DMS53 (cell line): ENCODE results near the gene IL1RAPL1.

Experiments used
- DNase-seq: peaks from one replicate; lab custom pipeline; 2025; lab: John Stamatoyannopoulos, UW

The IL1RAPL1 gene

GRCh38 chrX:29431895-29432294 lies 844.6 kb downstream of the IL1RAPL1 start:
- DNase-seq = no peak

DNA sequence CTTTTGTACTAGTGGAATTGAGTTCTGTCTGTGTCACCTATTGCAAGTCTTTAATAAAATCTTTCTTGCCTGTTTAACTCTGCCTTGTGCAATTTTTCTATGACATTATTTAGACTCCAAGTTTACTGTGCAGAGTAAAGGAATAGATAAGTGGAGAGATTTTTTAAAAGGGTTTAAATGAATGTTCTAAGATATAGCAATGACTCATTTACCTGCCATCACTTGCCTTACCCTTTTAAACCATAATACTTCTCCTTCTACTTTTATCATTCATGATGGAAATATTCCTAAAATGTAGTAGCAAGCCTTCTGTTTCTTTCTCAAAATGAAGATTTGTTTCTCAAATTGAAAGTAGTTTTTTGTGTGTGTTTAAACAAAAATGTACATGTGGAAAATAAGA lies 845.3 kb downstream of the IL1RAPL1 start:
- DNase-seq = no peak

DNA sequence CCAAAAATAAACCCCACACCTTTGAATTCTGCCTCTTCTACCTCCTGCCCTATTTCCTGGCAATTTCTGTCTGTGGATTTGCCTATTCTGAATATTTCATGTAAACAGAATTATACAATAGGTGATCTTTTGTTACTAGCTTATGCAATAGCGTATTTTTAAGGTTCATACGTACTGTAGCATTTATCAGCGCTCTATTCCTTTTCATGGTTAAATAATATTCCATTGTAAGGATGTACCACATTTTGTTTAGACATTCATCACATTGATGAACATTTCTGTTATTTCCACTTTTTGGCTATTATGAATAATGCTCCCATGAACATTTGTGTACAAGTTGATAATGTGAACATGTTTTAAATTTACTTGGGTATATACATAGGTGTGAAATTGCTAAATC lies 847.7 kb downstream of the IL1RAPL1 start:
- no peak for DNase-seq

- DNase-seq = no peak
Measured at GRCh38 chrX:29435396-29435795, 848.1 kb downstream of the IL1RAPL1 start.

DNA sequence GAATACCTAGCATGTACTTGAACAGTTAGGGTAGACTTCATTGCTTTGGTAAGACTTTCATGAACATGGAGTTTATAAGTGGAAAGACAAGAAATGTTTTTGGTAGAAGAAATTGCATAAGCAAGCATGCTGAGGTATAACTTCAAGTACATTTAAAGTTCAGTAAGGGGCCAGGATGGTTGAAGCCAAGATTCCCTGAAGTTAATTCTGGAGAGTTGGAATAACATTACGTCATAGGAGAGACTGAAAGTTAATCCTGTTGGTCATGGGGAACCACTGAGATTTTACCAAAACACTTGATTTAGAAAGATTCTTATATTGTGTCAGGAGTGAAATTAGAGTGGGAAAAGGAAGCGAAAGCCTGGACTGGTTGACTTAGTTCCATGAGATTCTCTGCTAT lies 860.6 kb downstream of the IL1RAPL1 start:
- no peak for DNase-seq

DNA sequence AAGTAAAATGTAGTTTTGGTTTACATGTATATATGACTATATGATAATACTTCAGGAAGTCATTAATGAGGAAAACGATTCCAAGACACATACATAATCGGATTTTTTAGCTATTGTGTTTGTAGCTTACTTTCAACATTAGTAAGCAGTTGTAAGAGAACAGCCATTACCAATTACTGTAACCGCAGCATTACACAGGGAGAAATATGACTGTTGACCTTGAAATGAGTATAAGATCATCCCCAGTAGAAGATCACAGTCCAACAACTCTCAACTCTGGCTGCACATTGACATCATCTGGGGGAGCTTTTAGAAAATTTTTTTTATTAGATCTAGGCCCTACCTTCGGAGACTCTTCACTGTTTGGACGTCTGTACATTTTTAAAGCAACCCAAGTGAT lies 866.1 kb downstream of the IL1RAPL1 start:
- no peak for DNase-seq

- DNase-seq = no peak
Measured at GRCh38 chrX:29455702-29456101, 868.5 kb downstream of the IL1RAPL1 start.

DNA sequence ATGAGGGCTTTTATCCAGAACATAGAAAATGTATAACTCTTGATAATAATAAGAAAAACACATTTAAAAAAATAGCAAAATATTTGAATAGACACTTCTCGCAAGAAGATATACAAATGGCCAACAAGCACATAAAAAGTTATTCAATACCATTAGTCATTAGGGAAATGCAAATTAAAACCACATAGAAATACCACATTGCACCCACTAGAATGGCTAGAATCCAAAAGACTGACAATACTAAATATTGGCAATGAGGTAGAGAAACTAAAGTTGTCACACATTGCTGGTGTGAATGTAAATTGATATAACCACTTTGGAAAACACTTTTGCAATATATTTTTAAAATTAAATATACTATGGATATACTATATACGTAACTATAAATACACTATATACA lies 873.8 kb downstream of the IL1RAPL1 start:
- DNase-seq = no peak

GRCh38 chrX:29466456-29466855 lies 879.2 kb downstream of the IL1RAPL1 start:
- DNase-seq = no peak

DNA sequence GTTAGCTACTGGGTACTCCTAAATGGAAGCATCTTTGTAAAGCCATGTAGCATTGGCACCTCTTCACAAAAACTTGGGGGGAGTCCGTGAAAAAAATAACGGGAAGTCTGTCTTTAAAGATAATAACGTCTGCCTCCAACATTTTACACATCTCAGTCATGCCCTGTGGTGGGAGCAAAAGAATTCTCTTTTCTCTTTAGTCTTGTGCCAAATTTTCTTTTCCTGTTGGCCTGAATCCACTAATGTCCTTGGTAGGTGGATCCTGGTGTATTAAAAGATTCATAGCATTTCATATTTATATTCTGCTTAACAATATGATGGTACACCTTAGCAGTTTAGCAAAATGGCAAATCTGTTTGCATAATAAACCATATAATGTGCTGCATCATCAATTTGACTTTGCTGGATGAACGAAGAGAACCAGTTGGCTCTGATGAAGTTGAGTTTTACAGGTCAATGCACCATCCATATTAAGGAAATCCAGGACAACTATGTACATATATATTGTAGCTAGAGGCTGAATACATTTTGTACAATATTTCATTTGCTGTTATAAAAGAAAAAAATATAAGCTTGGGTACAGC lies 881.8 kb downstream of the IL1RAPL1 start:
- DNase-seq = no peak

GRCh38 chrX:29470030-29470429 lies 882.8 kb downstream of the IL1RAPL1 start:
- DNase-seq = no peak

DNA sequence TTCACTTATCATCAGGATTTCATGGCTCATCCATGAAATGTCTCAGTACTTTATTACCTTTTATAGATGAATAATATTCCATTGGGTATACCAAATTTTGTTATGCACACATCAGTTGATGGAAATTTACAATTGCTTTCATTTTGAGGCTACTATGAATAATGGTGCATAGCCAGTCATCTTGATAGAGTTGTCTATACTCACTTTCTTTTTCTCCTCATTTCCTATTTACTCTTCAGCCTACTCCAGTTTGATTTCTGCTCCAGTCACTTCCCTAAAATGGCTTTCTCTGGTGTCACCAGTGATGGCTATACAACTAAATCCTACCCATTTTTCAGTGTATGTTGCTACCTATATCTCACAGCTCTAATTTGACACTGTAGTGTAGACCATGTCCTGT lies 884.6 kb downstream of the IL1RAPL1 start:
- DNase-seq = no peak

GRCh38 chrX:29477878-29478277 lies 890.6 kb downstream of the IL1RAPL1 start:
- no peak for DNase-seq

- DNase-seq = peak; percentile 70
Measured at GRCh38 chrX:29478336-29479069, 891.3 kb downstream of the IL1RAPL1 start.

DNA sequence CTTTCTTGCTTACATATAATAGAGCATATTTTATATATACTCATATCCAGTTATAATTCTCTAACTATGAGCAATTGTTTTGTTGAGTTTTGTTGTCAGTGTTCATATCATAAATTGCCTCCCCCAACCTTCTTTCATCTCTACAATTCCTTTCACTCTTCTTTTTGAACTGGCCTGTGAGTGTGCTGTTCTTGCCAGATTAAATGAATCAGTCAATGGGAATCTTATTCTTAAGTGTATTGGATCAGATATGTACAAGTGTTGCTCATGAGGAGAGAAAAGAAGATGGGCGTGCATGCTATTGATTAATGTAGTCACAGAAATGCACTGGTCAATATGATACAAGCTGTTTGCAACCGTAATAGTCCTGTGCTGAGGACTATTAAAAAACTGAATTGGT lies 900.0 kb downstream of the IL1RAPL1 start:
- DNase-seq = no peak

- no peak for DNase-seq
Measured at GRCh38 chrX:29487714-29488113, 900.5 kb downstream of the IL1RAPL1 start.

GRCh38 chrX:29488919-29489318 lies 901.7 kb downstream of the IL1RAPL1 start:
- peak; percentile 3 for DNase-seq

- DNase-seq = peak; percentile 70
Measured at GRCh38 chrX:29490606-29491005, 903.4 kb downstream of the IL1RAPL1 start.

- DNase-seq = no peak
Measured at GRCh38 chrX:29491659-29492058, 904.4 kb downstream of the IL1RAPL1 start.

GRCh38 chrX:29496636-29497180 lies 909.5 kb downstream of the IL1RAPL1 start:
- no peak for DNase-seq

- no peak for DNase-seq
Measured at GRCh38 chrX:29506729-29507128, 919.5 kb downstream of the IL1RAPL1 start.

- DNase-seq = no peak
Measured at GRCh38 chrX:29518100-29518499, 930.9 kb downstream of the IL1RAPL1 start.

DNA sequence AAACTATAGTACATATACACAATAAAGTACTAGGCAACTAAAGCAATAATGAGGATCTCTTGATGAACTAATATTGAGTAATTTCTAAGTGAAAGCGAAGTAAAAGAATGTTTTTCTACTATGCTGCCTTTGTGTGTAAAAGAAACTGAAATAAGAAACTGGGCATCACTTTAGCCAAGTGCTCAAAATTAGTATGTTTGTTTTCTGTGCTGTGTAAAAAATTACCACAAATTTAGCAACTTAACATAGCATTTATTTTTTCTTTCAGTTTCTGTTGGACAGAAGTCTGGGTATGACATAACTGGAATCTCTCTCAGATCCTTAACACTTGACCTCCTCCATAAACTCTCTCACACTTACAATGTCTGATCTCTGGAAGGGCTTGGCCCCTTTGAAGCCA lies 941.0 kb downstream of the IL1RAPL1 start:
- DNase-seq = no peak

GRCh38 chrX:29530501-29530900 lies 943.3 kb downstream of the IL1RAPL1 start:
- no peak for DNase-seq
